ENCODE results near the gene MPP3. TPM values are rescaled to one million over a fixed set of nuclear protein-coding genes. Genes with fewer than 3 reads are reported as not detected.

Gene MPP3
- total RNA-seq, 1 donor from 2014 or later, result 30.2 TPM

- no peaks in the 10 kb centered on the region for H3K36me3 ChIP-seq
- DNase-seq (ENCODE audit: extremely low spot score in 2 of 2), result no peak
- H3K4me3 ChIP-seq, result no peak overlapping the region
- H3K9me3 ChIP-seq, result no peaks in the 10 kb centered on the region
- H3K4me1 ChIP-seq, result peaks cover 9% of the 10 kb centered on the region
- H3K27ac ChIP-seq, result no peak overlapping the region
- TF ChIP-seq POLR2A (IDR thresholded peaks at IDR 0.05) (no peak), POLR2AphosphoS5 (IDR thresholded peaks at IDR 0.05; ENCODE audit: insufficient read depth in 1 of 2, low read depth in 1 of 2) (no peak), CTCF (IDR thresholded peaks at IDR 0.05) (no peak)
- intact Hi-C loops (cut with DNase I), result loop anchor here (2.0 kb wide), 1 partner anchor 65 kb away; no protein-coding TSS in a partner anchor
- no peaks in the 10 kb centered on the region for H3K27me3 ChIP-seq
Measured at GRCh38 chr17:43759836-43760235, 73.1 kb downstream of the MPP3 start.

GRCh38 chr17:43758497-43759174, 74.3 kb downstream of the MPP3 start, which contains the start of gene SOST:
Gene SOST, minus strand, starts transcription at chr17:43758791. Its CDS starts 50 bp downstream, at chr17:43758741.
- TF ChIP-seq POLR2A (IDR thresholded peaks at IDR 0.05), result no peak
- no peak for TF ChIP-seq POLR2AphosphoS5 (IDR thresholded peaks at IDR 0.05; ENCODE audit: insufficient read depth in 1 of 2, low read depth in 1 of 2)
- no peak for TF ChIP-seq CTCF (IDR thresholded peaks at IDR 0.05)
- H3K27me3 ChIP-seq, result no peaks in the 10 kb centered on the region
- DNase-seq (ENCODE audit: extremely low spot score in 2 of 2), result no peak

DNA sequence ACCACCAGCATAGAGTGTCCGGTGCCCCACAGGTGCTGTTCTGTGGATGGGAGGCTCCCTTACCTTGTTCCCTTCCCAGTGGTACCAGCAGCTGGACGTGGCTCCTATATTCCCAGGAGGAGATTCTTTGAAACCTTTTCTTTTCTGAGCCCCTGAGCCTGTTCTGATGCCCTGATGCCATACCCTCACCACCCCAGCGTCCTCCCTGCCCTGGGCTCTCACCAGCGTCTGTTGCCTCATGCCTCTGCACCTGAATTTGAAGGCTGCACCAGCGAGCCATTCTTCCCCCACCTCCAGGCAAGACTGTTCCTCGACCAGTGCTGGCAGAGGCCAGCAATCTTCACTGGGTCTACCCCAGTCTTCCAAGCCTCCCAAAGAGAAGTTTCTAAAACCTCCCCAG, 74.9 kb downstream of the MPP3 start:
- TF ChIP-seq CTCF (IDR thresholded peaks at IDR 0.05) (no peak), POLR2A (IDR thresholded peaks at IDR 0.05) (no peak), POLR2AphosphoS5 (IDR thresholded peaks at IDR 0.05; ENCODE audit: insufficient read depth in 1 of 2, low read depth in 1 of 2) (no peak)

More at GRCh38 chr17:43758497-43759174, 74.3 kb downstream of the MPP3 start, which contains the start of gene SOST:
- intact Hi-C loops (cut with DNase I), result no loop called here
- H3K36me3 ChIP-seq, result no peaks in the 10 kb centered on the region
- H3K4me3 ChIP-seq, result no peak within 1 kb of the TSS
- no peaks in the 10 kb centered on the region for H3K9me3 ChIP-seq
- H3K4me1 ChIP-seq, result peaks cover 12% of the 10 kb centered on the region
- H3K27ac ChIP-seq, result no peak within 1 kb of the TSS

DNA sequence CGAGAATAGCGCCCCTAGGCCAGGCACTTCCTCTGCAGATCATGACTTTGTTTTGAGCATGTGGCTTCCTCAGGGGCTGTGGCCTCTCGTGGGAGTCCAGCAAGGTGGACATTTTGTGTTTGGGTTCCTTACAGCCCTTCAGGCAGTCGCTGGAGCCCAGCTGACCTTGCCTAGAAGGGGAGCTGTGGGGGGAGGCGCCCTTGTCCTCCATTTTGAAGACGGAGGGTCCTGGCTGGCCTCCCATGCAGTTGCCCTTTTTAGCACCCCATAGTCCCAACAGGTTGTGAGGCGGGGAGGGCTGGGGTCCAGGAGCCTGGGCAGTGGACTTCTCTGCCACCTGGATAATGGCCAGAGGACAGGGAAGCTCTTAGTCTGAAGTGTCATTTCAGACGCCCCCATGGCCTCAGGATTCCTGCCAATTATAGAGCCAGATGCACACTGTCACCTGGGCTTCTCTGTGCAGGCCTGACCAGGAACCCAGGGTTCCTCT, 75.7 kb downstream of the MPP3 start:
- no peaks in the 10 kb centered on the region for H3K27me3 ChIP-seq
- intact Hi-C loops (cut with DNase I), result no loop called here
- no peaks in the 10 kb centered on the region for H3K9me3 ChIP-seq
- H3K4me3 ChIP-seq, result no peak overlapping the region
- no peak for DNase-seq (ENCODE audit: extremely low spot score in 2 of 2)
- no peaks in the 10 kb centered on the region for H3K36me3 ChIP-seq
- H3K4me1 ChIP-seq, result peaks cover 12% of the 10 kb centered on the region
- no peak for TF ChIP-seq POLR2A (IDR thresholded peaks at IDR 0.05)
- no peak for TF ChIP-seq POLR2AphosphoS5 (IDR thresholded peaks at IDR 0.05; ENCODE audit: insufficient read depth in 1 of 2, low read depth in 1 of 2)
- no peak for TF ChIP-seq CTCF (IDR thresholded peaks at IDR 0.05)
- H3K27ac ChIP-seq, result no peak overlapping the region

More for the DNA sequence above, 74.9 kb downstream of the MPP3 start:
- Histone ChIP-seq H3K9me3 (no peaks in the 10 kb centered on the region), H3K27ac (no peak overlapping the region), H3K4me3 (no peak overlapping the region), H3K27me3 (no peaks in the 10 kb centered on the region), H3K36me3 (no peaks in the 10 kb centered on the region), H3K4me1 (peaks cover 12% of the 10 kb centered on the region)
- intact Hi-C loops (cut with DNase I), result no loop called here
- DNase-seq (ENCODE audit: extremely low spot score in 2 of 2), result no peak

GRCh38 chr17:43756201-43756600, 76.7 kb downstream of the MPP3 start:
- no peak for DNase-seq (ENCODE audit: extremely low spot score in 2 of 2)
- peaks cover 12% of the 10 kb centered on the region for H3K4me1 ChIP-seq
- no peaks in the 10 kb centered on the region for H3K36me3 ChIP-seq
- no peaks in the 10 kb centered on the region for H3K27me3 ChIP-seq
- H3K27ac ChIP-seq, result no peak overlapping the region
- TF ChIP-seq CTCF (IDR thresholded peaks at IDR 0.05), result no peak
- no peak for TF ChIP-seq POLR2AphosphoS5 (IDR thresholded peaks at IDR 0.05; ENCODE audit: insufficient read depth in 1 of 2, low read depth in 1 of 2)
- no peak for TF ChIP-seq POLR2A (IDR thresholded peaks at IDR 0.05)
- intact Hi-C loops (cut with DNase I), result no loop called here
- H3K4me3 ChIP-seq, result no peak overlapping the region
- no peaks in the 10 kb centered on the region for H3K9me3 ChIP-seq
